ENCODE data around the gene USH2A.

The USH2A gene

GRCh38 chr1:216459651-216460207 lies 36.5 kb upstream of the USH2A start:
- no peak for DNase-seq (ENCODE audit: extremely low spot score)
- CTCF ChIA-PET = no interaction called here
- POLR2A ChIA-PET = no interaction called here
- TF ChIP-seq HDGF (IDR thresholded peaks at IDR 0.05; ENCODE audit: borderline replicate concordance) (no peak), ARNT (IDR thresholded peaks at IDR 0.05) (no peak), SP1 (IDR thresholded peaks at IDR 0.05) (no peak), NFRKB (IDR thresholded peaks at IDR 0.05) (no peak), BHLHE40 (IDR thresholded peaks at IDR 0.05; ENCODE audit: borderline replicate concordance) (no peak), ZNF384 (IDR thresholded peaks at IDR 0.05) (no peak), FOXM1 (IDR thresholded peaks at IDR 0.05; ENCODE audit: borderline replicate concordance) (no peak), ELF4 (IDR thresholded peaks at IDR 0.05) (no peak), CTBP1 (IDR thresholded peaks at IDR 0.05; ENCODE audit: borderline replicate concordance) (no peak), FOXK2 (IDR thresholded peaks at IDR 0.05) (no peak), TARDBP (IDR thresholded peaks at IDR 0.05) (no peak), FOXA1 (IDR thresholded peaks at IDR 0.05) (no peak), L3MBTL2 (conservative IDR thresholded peaks at IDR 0.05) (no peak), LEF1 (IDR thresholded peaks at IDR 0.05; ENCODE audit: borderline replicate concordance) (no peak), SUZ12 (IDR thresholded peaks at IDR 0.05) (no peak)
- TF ChIP-seq, protein P1, sequence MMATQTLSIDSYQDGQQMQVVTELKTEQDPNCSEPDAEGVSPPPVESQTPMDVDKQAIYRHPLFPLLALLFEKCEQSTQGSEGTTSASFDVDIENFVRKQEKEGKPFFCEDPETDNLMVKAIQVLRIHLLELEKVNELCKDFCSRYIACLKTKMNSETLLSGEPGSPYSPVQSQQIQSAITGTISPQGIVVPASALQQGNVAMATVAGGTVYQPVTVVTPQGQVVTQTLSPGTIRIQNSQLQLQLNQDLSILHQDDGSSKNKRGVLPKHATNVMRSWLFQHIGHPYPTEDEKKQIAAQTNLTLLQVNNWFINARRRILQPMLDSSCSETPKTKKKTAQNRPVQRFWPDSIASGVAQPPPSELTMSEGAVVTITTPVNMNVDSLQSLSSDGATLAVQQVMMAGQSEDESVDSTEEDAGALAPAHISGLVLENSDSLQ (IDR thresholded peaks at IDR 0.05) = no peak

- no peak for TF ChIP-seq FOXA1 (IDR thresholded peaks at IDR 0.05)
- TF ChIP-seq, protein P1 (IDR thresholded peaks at IDR 0.05) = no peak
- TF ChIP-seq ELF4 (IDR thresholded peaks at IDR 0.05) = no peak
- TF ChIP-seq BHLHE40 (IDR thresholded peaks at IDR 0.05; ENCODE audit: borderline replicate concordance) = no peak
- no peak for TF ChIP-seq HDGF (IDR thresholded peaks at IDR 0.05; ENCODE audit: borderline replicate concordance)
- no peak for TF ChIP-seq CTBP1 (IDR thresholded peaks at IDR 0.05; ENCODE audit: borderline replicate concordance)
- ChIA-PET CTCF (no interaction called here), POLR2A (no interaction called here)
- no peak for DNase-seq (ENCODE audit: extremely low spot score)
Measured at GRCh38 chr1:216458812-216459211, 35.6 kb upstream of the USH2A start.

- TF ChIP-seq ZNF384 (IDR thresholded peaks at IDR 0.05) = no peak
- no peak for TF ChIP-seq CTBP1 (IDR thresholded peaks at IDR 0.05; ENCODE audit: borderline replicate concordance)
- DNase-seq (ENCODE audit: extremely low spot score) = no peak
- POLR2A ChIA-PET = no interaction called here
- CTCF ChIA-PET = no interaction called here
Measured at GRCh38 chr1:216457356-216457755, 34.1 kb upstream of the USH2A start.

DNA sequence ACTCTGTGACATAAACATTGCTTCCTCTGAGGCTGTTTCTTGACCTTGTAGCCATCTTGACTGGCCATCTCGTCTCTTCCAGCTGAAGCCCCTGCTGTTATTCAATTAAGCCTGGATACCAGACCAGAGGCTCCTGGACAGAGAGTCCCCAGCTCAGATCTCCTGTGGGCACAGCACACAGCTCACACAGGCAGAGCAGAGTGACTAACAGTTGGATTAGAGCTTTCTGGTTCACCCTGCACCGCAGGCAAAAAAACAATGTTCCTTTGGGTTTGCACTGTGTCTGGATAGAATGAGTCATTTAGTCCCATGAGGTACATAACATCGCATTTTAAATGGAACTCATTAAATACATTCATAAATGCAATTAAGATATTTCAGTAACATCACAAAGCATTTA lies 33.4 kb upstream of the USH2A start:
- ChIA-PET POLR2A (no interaction called here), CTCF (no interaction called here)
- peak; percentile 12 for DNase-seq (ENCODE audit: extremely low spot score)
- TF ChIP-seq, protein P1 (IDR thresholded peaks at IDR 0.05) = no peak
- TF ChIP-seq SUZ12 (IDR thresholded peaks at IDR 0.05) = no peak
- no peak for TF ChIP-seq ZNF384 (IDR thresholded peaks at IDR 0.05)
- no peak for TF ChIP-seq BHLHE40 (IDR thresholded peaks at IDR 0.05; ENCODE audit: borderline replicate concordance)
- no peak for TF ChIP-seq FOXA1 (IDR thresholded peaks at IDR 0.05)
- no peak for TF ChIP-seq LEF1 (IDR thresholded peaks at IDR 0.05; ENCODE audit: borderline replicate concordance)
- TF ChIP-seq FOXK2 (IDR thresholded peaks at IDR 0.05) = no peak
- TF ChIP-seq ELF4 (IDR thresholded peaks at IDR 0.05) = no peak
- TF ChIP-seq SP1 (IDR thresholded peaks at IDR 0.05) = no peak
- TF ChIP-seq L3MBTL2 (conservative IDR thresholded peaks at IDR 0.05) = no peak
- TF ChIP-seq CTBP1 (IDR thresholded peaks at IDR 0.05; ENCODE audit: borderline replicate concordance) = no peak
- no peak for TF ChIP-seq FOXM1 (IDR thresholded peaks at IDR 0.05; ENCODE audit: borderline replicate concordance)
- TF ChIP-seq ARNT (IDR thresholded peaks at IDR 0.05) = no peak
- TF ChIP-seq NFRKB (IDR thresholded peaks at IDR 0.05) = no peak
- TF ChIP-seq TARDBP (IDR thresholded peaks at IDR 0.05) = no peak
- TF ChIP-seq HDGF (IDR thresholded peaks at IDR 0.05; ENCODE audit: borderline replicate concordance) = no peak

DNA sequence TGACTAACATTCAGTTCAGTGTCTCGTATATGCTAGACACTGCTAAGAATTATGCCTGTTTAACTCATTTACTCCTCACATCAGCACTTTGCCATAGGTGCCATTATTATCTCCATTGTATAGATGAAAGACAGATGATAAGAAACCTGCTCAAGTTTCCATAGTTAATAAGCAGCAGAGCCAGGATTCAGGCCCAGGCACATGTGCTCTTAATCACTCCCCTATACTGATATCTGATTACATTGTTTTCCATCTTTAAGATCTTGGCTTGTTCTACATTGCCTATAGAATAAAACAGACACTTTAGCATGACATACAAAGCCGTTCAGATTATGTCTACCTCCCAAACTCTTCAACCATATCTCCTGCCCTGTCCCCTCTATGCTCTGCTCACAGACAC lies 30.5 kb upstream of the USH2A start:
- ChIA-PET POLR2A (no interaction called here), CTCF (no interaction called here)
- TF ChIP-seq HDGF (IDR thresholded peaks at IDR 0.05; ENCODE audit: borderline replicate concordance) (no peak), BHLHE40 (IDR thresholded peaks at IDR 0.05; ENCODE audit: borderline replicate concordance) (no peak), TARDBP (IDR thresholded peaks at IDR 0.05) (no peak), SUZ12 (IDR thresholded peaks at IDR 0.05) (no peak), ZNF384 (IDR thresholded peaks at IDR 0.05) (no peak), L3MBTL2 (conservative IDR thresholded peaks at IDR 0.05) (no peak), FOXA1 (IDR thresholded peaks at IDR 0.05) (no peak), CTBP1 (IDR thresholded peaks at IDR 0.05; ENCODE audit: borderline replicate concordance) (no peak), NFRKB (IDR thresholded peaks at IDR 0.05) (no peak), FOXK2 (IDR thresholded peaks at IDR 0.05) (no peak), LEF1 (IDR thresholded peaks at IDR 0.05; ENCODE audit: borderline replicate concordance) (no peak), SP1 (IDR thresholded peaks at IDR 0.05) (no peak), ELF4 (IDR thresholded peaks at IDR 0.05) (no peak)
- TF ChIP-seq, protein P1 (IDR thresholded peaks at IDR 0.05) = no peak
- DNase-seq (ENCODE audit: extremely low spot score) = no peak

GRCh38 chr1:216450227-216450626 lies 27.0 kb upstream of the USH2A start:
- CTCF ChIA-PET = no interaction called here
- TF ChIP-seq, protein P1 (IDR thresholded peaks at IDR 0.05) = no peak
- TF ChIP-seq NFRKB (IDR thresholded peaks at IDR 0.05) (no peak), ELF4 (IDR thresholded peaks at IDR 0.05) (no peak), L3MBTL2 (conservative IDR thresholded peaks at IDR 0.05) (no peak), LEF1 (IDR thresholded peaks at IDR 0.05; ENCODE audit: borderline replicate concordance) (no peak), FOXK2 (IDR thresholded peaks at IDR 0.05) (no peak), BHLHE40 (IDR thresholded peaks at IDR 0.05; ENCODE audit: borderline replicate concordance) (no peak), ZNF384 (IDR thresholded peaks at IDR 0.05) (no peak), FOXM1 (IDR thresholded peaks at IDR 0.05; ENCODE audit: borderline replicate concordance) (no peak), HDGF (IDR thresholded peaks at IDR 0.05; ENCODE audit: borderline replicate concordance) (no peak), TARDBP (IDR thresholded peaks at IDR 0.05) (no peak), CTBP1 (IDR thresholded peaks at IDR 0.05; ENCODE audit: borderline replicate concordance) (no peak)

More at GRCh38 chr1:216450227-216450626, 27.0 kb upstream of the USH2A start:
- POLR2A ChIA-PET = no interaction called here
- DNase-seq (ENCODE audit: extremely low spot score) = no peak

Measured in HEK293T (cell line).